Upper lobe of left lung (tissue), 6 donors: ENCODE data around the gene AMIGO1. TPM values are rescaled to one million over a fixed set of nuclear protein-coding genes. Genes with fewer than 3 reads are reported as not detected.

Experiments used
- ATAC-seq, 2 donors: fragments of 200-7000 bp; cut with Tn5 transposase; one replicate each; pipeline ENCODE4 v1.9.1; 2022; ENCODE audit warnings: mild to moderate bottlenecking in 2 of 2, moderate library complexity in 2 of 2; ENCODE audit not compliant: low FRiP score in 2 of 2
- DNase-seq, 2 donors: peaks; one replicate each; pipeline ENCODE4 v3.0.0-alpha.2; 2019 to 2020
- H3K27ac ChIP-seq, 4 donors: fragments of 200-600 bp; sonication (generic); one replicate each; pipeline ENCODE4 v1.5.1; 2016 to 2019
- H3K27me3 ChIP-seq, 4 donors: fragments of 200-600 bp; sonication (generic); one replicate each; pipeline ENCODE4 v1.5.1; 2017 to 2019
- H3K36me3 ChIP-seq, 4 donors: fragments of 200-600 bp; sonication (generic); one replicate each; pipeline ENCODE4 v1.5.1; 2016 to 2019
- H3K4me1 ChIP-seq, 4 donors: fragments of 200-600 bp; sonication (generic); one replicate each; pipeline ENCODE4 v1.5.1; 2018 to 2019
- H3K4me3 ChIP-seq, 4 donors: fragments of 200-600 bp; sonication (generic); one replicate each; pipeline ENCODE4 v1.5.1; 2017 to 2019; ENCODE audit warnings: mild to moderate bottlenecking in 2 of 4, moderate library complexity in 1 of 4
- H3K9me3 ChIP-seq, 4 donors: fragments of 200-600 bp; sonication (generic); one replicate each; pipeline ENCODE4 v1.5.1; 2018 to 2019
- CTCF ChIP-seq, 6 experiments: fragments of 450-650 bp in 4 of 6; fragments of 200-600 bp in 2 of 6; sonication (generic) in 2 of 6; IDR thresholded peaks; one replicate each; pipeline ENCODE4 v1.5.1; 2016 to 2019; ENCODE audit warnings: antibody characterized with exemption in 6 of 6
- EP300 ChIP-seq, 4 donors: sonication (generic); formaldehyde crosslinking; IDR thresholded peaks; one replicate each; pipeline ENCODE4 v1.5.1; 2017; ENCODE audit warnings: antibody characterized with exemption in 4 of 4, control low read depth in 2 of 4
- POLR2A ChIP-seq, 4 donors: fragments of 450-650 bp; IDR thresholded peaks; one replicate each; pipeline ENCODE4 v1.5.1; 2016 to 2017; ENCODE audit warnings: antibody characterized with exemption in 4 of 4, mild to moderate bottlenecking in 2 of 4
- POLR2AphosphoS5 ChIP-seq, 2 donors: sonication (generic); formaldehyde crosslinking; IDR thresholded peaks; one replicate each; pipeline ENCODE4 v1.5.1; 2017; ENCODE audit warnings: antibody characterized with exemption in 2 of 2
- WGBS, 2 donors: methylation state at CpG; one replicate each; pipeline ENCODE4 v1.1.5; 2017 to 2018; 5-methylcytosine and 5-hydroxymethylcytosine counted together
- total RNA-seq, 6 donors: library from RNA; depleted of rRNA in 4 of 6; stranded (reverse); fragments of >200 nt in 4 of 6; gene quantifications; one replicate each; pipeline versions ENCODE4 v1.1.0 to v1.2.1, GENCODE V29; 2016 to 2021
- donor health status: DM: no; HTN: no; CAD: no; lungs with moderate emphysema.
- donor health status: DM: no; HTN: yes; CAD: no; lungs with severe emphysema.

Gene AMIGO1
- total RNA-seq, 6 donors from 2014 or later = 1.0 to 11.8 (median 8.3) TPM

GRCh38 chr1:109502364-109502851, 7.1 kb downstream of the AMIGO1 start:
- DNase-seq (no peak), ATAC-seq (no peak)
- 65 to 71% methylated on average over 3 of the region's 3 CpGs for WGBS, 2 donors
- Histone ChIP-seq H3K4me3 (no peak overlapping the region), H3K9me3 (no peaks in the 10 kb centered on the region), H3K36me3 (peaks cover 0 to 16% (median 6%) of the 10 kb centered on the region in 4 donors), H3K27me3 (no peaks in the 10 kb centered on the region), H3K4me1 (peaks cover 14 to 47% (median 20%) of the 10 kb centered on the region in 4 donors), H3K27ac (peak overlapping the region in 1 of 4 donors; percentile 52)
- no peak for TF ChIP-seq EP300 (IDR thresholded peaks at IDR 0.05)
- no peak for TF ChIP-seq POLR2AphosphoS5 (IDR thresholded peaks at IDR 0.05)
- TF ChIP-seq CTCF (IDR thresholded peaks at IDR 0.05) = no peak
- TF ChIP-seq POLR2A (IDR thresholded peaks at IDR 0.05) = no peak

- DNase-seq = no peak
- H3K27ac ChIP-seq = peak overlapping the region in 1 of 4 donors; percentile 52
Observed at GRCh38 chr1:109501644-109502363, 7.7 kb downstream of the AMIGO1 start.

GRCh38 chr1:109500941-109501381, 8.6 kb downstream of the AMIGO1 start:
- 56 to 60% methylated on average over 5 of the region's 5 CpGs for WGBS, 2 donors
- H3K27me3 ChIP-seq = no peaks in the 10 kb centered on the region
- TF ChIP-seq EP300 (IDR thresholded peaks at IDR 0.05) (no peak), POLR2AphosphoS5 (IDR thresholded peaks at IDR 0.05) (no peak), POLR2A (IDR thresholded peaks at IDR 0.05) (no peak), CTCF (IDR thresholded peaks at IDR 0.05) (no peak)
- H3K4me1 ChIP-seq = peaks cover 14 to 47% (median 20%) of the 10 kb centered on the region in 4 donors
- ATAC-seq (no peak), DNase-seq (no peak)
- peaks cover 0 to 27% (median 19%) of the 10 kb centered on the region in 4 donors for H3K36me3 ChIP-seq
- no peaks in the 10 kb centered on the region for H3K9me3 ChIP-seq
- peak overlapping the region in 1 of 4 donors; percentile 52 for H3K27ac ChIP-seq
- H3K4me3 ChIP-seq = no peak overlapping the region

More at GRCh38 chr1:109501644-109502363, 7.7 kb downstream of the AMIGO1 start:
- Histone ChIP-seq H3K9me3 (no peaks in the 10 kb centered on the region), H3K4me3 (no peak overlapping the region), H3K4me1 (peaks cover 14 to 47% (median 20%) of the 10 kb centered on the region in 4 donors), H3K27me3 (no peaks in the 10 kb centered on the region), H3K36me3 (peaks cover 0 to 22% (median 10%) of the 10 kb centered on the region in 4 donors)
- ATAC-seq = no peak
- 79% methylated on average over 3 to 5 of the region's 5 CpGs for WGBS, 2 donors
- TF ChIP-seq CTCF (IDR thresholded peaks at IDR 0.05) (no peak), EP300 (IDR thresholded peaks at IDR 0.05) (no peak), POLR2AphosphoS5 (IDR thresholded peaks at IDR 0.05) (no peak), POLR2A (IDR thresholded peaks at IDR 0.05) (no peak)

GRCh38 chr1:109499661-109500536, 9.6 kb downstream of the AMIGO1 start:
- Histone ChIP-seq H3K9me3 (no peaks in the 10 kb centered on the region), H3K4me3 (no peak overlapping the region), H3K4me1 (peaks cover 19 to 51% (median 23%) of the 10 kb centered on the region in 4 donors), H3K36me3 (peaks cover 0 to 32% (median 20%) of the 10 kb centered on the region in 4 donors), H3K27me3 (no peaks in the 10 kb centered on the region), H3K27ac (peak overlapping the region in 2 of 4 donors; percentile 21 to 49)
- ATAC-seq (peak; percentile 38 to 72), DNase-seq (peak in 1 of 2 donors; percentile 75)
- TF ChIP-seq POLR2AphosphoS5 (IDR thresholded peaks at IDR 0.05) (no peak), CTCF (IDR thresholded peaks at IDR 0.05) (peak in 4 of 6 experiments; percentile 24 to 53 (median 39)), POLR2A (IDR thresholded peaks at IDR 0.05) (no peak), EP300 (IDR thresholded peaks at IDR 0.05) (no peak)
- 58 to 61% methylated on average over 3 to 4 of the region's 4 CpGs for WGBS, 2 donors
